Measurements from ENCODE around the gene HCRT.
"Not testable (repeated sequence)": the region's sequence is repeated elsewhere in the genome, so short reads cannot be mapped to it uniquely, and the experiment has no call there.

Gene HCRT

GRCh38 chr17:42198897-42199296 lies 13.6 kb upstream of the HCRT start:
- no peak for DNase-seq (ENCODE audit: low spot score)
- no peak for FAIRE-seq

GRCh38 chr17:42197564-42198156 lies 12.4 kb upstream of the HCRT start:
- DNase-seq (ENCODE audit: low spot score) (no peak), FAIRE-seq (no peak)

- DNase-seq (ENCODE audit: low spot score): peak; percentile 60
- peak; percentile 22 for FAIRE-seq
Measured at GRCh38 chr17:42193969-42194899, 9.0 kb upstream of the HCRT start, which contains the start of gene GHDC. TSS of gene GHDC (minus strand) at chr17:42194494. CDS start at chr17:42193581, 913 bp downstream.

- DNase-seq (ENCODE audit: low spot score) (no peak), FAIRE-seq (no peak)
Measured at GRCh38 chr17:42193216-42193968, 8.1 kb upstream of the HCRT start.

GRCh38 chr17:42192189-42193126 lies 7.2 kb upstream of the HCRT start:
- no peak for FAIRE-seq

GRCh38 chr17:42191275-42191608 lies 6.0 kb upstream of the HCRT start:
- FAIRE-seq: no peak
- DNase-seq (ENCODE audit: low spot score): no peak

More at GRCh38 chr17:42192189-42193126, 7.2 kb upstream of the HCRT start:
- DNase-seq (ENCODE audit: low spot score): no peak

- no peak for DNase-seq (ENCODE audit: low spot score)
- FAIRE-seq: no peak
Measured at GRCh38 chr17:42190491-42191274, 5.4 kb upstream of the HCRT start.

GRCh38 chr17:42189651-42189965 lies 4.4 kb upstream of the HCRT start:
- FAIRE-seq: no peak
- DNase-seq (ENCODE audit: low spot score): no peak

- DNase-seq (ENCODE audit: low spot score) (no peak), FAIRE-seq (no peak)
Measured at GRCh38 chr17:42188749-42189650, 3.7 kb upstream of the HCRT start.

GRCh38 chr17:42187833-42188232 lies 2.6 kb upstream of the HCRT start:
- DNase-seq (ENCODE audit: low spot score) (no peak), FAIRE-seq (no peak)

GRCh38 chr17:42186191-42186590 lies 939 bp upstream of the HCRT start:
- not testable (repeated sequence) for DNase-seq (ENCODE audit: low spot score); FAIRE-seq

- FAIRE-seq (no peak), DNase-seq (ENCODE audit: low spot score) (no peak)
Measured at GRCh38 chr17:42185621-42185930, 324 bp upstream of the HCRT start.

GRCh38 chr17:42183741-42184711 lies 1.2 kb downstream of the HCRT start:
- FAIRE-seq (no peak), DNase-seq (ENCODE audit: low spot score) (peak; percentile 5)

- FAIRE-seq (no peak), DNase-seq (ENCODE audit: low spot score) (peak; percentile 33)
Measured at GRCh38 chr17:42182927-42183734, 2.1 kb downstream of the HCRT start.

- DNase-seq (ENCODE audit: low spot score): no peak
- FAIRE-seq: no peak
Measured at GRCh38 chr17:42181851-42182207, 3.4 kb downstream of the HCRT start.

- DNase-seq (ENCODE audit: low spot score): peak; percentile 9
- no peak for FAIRE-seq
Measured at GRCh38 chr17:42180922-42181850, 4.1 kb downstream of the HCRT start, which contains the start of gene KCNH4. TSS of gene KCNH4 (minus strand) at chr17:42181142. CDS start at chr17:42180945, 197 bp downstream.
